Lung (tissue), 12 donors: ENCODE results near the gene GOLGA7B. TPM values are rescaled to one million over a fixed set of nuclear protein-coding genes. Genes with fewer than 3 reads are reported as not detected.

Experiments used
- ATAC-seq: fragments of 200-7000 bp; cut with Tn5 transposase; one replicate; pipeline ENCODE4 v1.9.1; 2020; ENCODE audit warnings: moderate number of reproducible peaks; ENCODE audit not compliant: insufficient read depth, low FRiP score
- DNase-seq, 3 donors: peaks; one replicate each; pipeline ENCODE4 v3.0.0-alpha.2; 2013 to 2017
- H3K27ac ChIP-seq, 2 donors: one replicate each; pipeline ENCODE4 v1.5.1; 2013; ENCODE audit warnings: mild to moderate bottlenecking in 2 of 2, moderate library complexity in 2 of 2, control low read depth in 1 of 2, inconsistent platforms in 1 of 2, low read depth in 1 of 2, low read length in 1 of 2
- H3K27me3 ChIP-seq, 3 donors: one replicate each; pipeline ENCODE4 v1.5.1; 2013; ENCODE audit warnings: low read length in 2 of 3; ENCODE audit not compliant: control insufficient read depth in 3 of 3, insufficient read depth in 3 of 3
- H3K36me3 ChIP-seq, 4 donors: one replicate each; pipeline ENCODE4 v1.5.1; 2013; ENCODE audit warnings: low read length in 4 of 4, mild to moderate bottlenecking in 1 of 4, moderate library complexity in 1 of 4; ENCODE audit not compliant: control insufficient read depth in 4 of 4, insufficient read depth in 4 of 4
- H3K4me1 ChIP-seq, 5 donors: one replicate each; pipeline ENCODE4 v1.5.1; 2013; ENCODE audit warnings: low read length in 5 of 5, mild to moderate bottlenecking in 2 of 5, moderate library complexity in 1 of 5; ENCODE audit not compliant: control insufficient read depth in 5 of 5, insufficient read depth in 5 of 5
- H3K4me3 ChIP-seq: one replicate; pipeline ENCODE4 v1.5.1; 2013; ENCODE audit warnings: mild to moderate bottlenecking, control low read depth, moderate library complexity
- H3K9ac ChIP-seq, 2 donors: one replicate each; pipeline ENCODE4 v1.5.1; 2013; ENCODE audit warnings: low read length in 2 of 2, control low read depth in 1 of 2; ENCODE audit not compliant: insufficient read depth in 1 of 2
- H3K9me3 ChIP-seq, 4 donors: one replicate each; pipeline ENCODE4 v1.5.1; 2013; ENCODE audit warnings: low read length in 3 of 4, mild to moderate bottlenecking in 1 of 4, moderate library complexity in 1 of 4; ENCODE audit not compliant: control insufficient read depth in 4 of 4, insufficient read depth in 3 of 4
- WGBS, 2 donors: extraction: QIAGEN DNeasy Blood & Tissue Kit; methylation state at CpG; one replicate each; pipeline ENCODE4 v1.1.7; 2013; 5-methylcytosine and 5-hydroxymethylcytosine counted together
- polyA plus RNA-seq, 2 donors: library from polyadenylated mRNA; stranded (reverse); fragments of 200-250 nt; gene quantifications; one replicate each; pipeline ENCODE4 v1.2.1, GENCODE V29; 2013
- total RNA-seq, 2 donors: library from RNA; depleted of rRNA in 1 of 2; stranded (reverse); fragments of >200 nt in 1 of 2; gene quantifications; one replicate each; pipeline ENCODE4 v1.2.1, GENCODE V29; 2014 to 2021
- TF ChIP-seq, protein P1 (sequence below): IDR thresholded peaks from 2 replicates; pipeline ENCODE4 v1.5.1; 2012; ENCODE audit warnings: mild to moderate bottlenecking; ENCODE audit errors: control extremely low read depth, extremely low read depth
- donor health status: control.
- donor health status: control.
- donor health status: Bipolar disorder and iron deficiency.
- donor health status: healthy.
- donor health status: DM: yes; HTN: yes; CAD: no.

The GOLGA7B gene
- total and polyA plus RNA-seq, 4 donors, result 0.23 to 1.2 (median 0.74) TPM

DNA sequence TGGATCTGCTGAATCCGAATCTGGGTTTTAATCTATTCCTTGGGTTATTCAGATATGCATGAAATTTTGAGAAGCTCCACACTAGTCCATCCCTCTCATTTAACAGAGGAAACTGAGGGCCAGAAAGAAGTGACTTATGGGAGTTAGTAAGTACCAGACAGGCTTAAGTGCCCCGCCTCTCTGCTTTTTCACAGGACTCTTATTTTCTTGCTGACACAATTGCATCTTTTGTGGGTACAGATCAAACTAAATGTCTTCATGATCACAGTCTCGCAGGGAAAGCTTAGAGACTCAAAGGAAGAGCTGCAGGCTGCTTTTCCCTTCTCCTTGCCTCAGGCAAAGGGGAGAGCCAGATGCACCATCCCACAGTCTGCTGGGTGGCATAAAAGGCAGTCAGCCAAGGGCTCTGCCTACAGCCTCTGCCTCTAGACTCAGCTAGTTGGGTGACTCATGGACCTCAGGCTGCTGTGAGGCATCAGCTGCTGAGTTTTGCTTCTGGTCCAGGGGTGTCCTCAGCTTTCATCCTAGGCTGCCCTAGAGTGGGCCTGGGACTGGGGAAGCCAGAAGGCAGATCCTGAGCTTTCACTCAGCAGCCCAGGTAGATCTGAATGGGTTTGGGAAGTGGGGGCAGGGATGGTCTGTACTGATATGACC, 11.6 kb downstream of the GOLGA7B start:
- DNase-seq (no peak), ATAC-seq (peak; percentile 51)
- Histone ChIP-seq H3K9me3 (no peaks in the 10 kb centered on the region), H3K36me3 (no peaks in the 10 kb centered on the region), H3K27me3 (peaks cover 0 to 10% (median 0%) of the 10 kb centered on the region in 3 donors), H3K9ac (no peak overlapping the region), H3K4me3 (no peak overlapping the region), H3K4me1 (no peaks in the 10 kb centered on the region), H3K27ac (no peak overlapping the region)
- 85 to 87% methylated on average over 3 of the region's 3 CpGs for WGBS, 2 donors
- TF ChIP-seq, protein P1, sequence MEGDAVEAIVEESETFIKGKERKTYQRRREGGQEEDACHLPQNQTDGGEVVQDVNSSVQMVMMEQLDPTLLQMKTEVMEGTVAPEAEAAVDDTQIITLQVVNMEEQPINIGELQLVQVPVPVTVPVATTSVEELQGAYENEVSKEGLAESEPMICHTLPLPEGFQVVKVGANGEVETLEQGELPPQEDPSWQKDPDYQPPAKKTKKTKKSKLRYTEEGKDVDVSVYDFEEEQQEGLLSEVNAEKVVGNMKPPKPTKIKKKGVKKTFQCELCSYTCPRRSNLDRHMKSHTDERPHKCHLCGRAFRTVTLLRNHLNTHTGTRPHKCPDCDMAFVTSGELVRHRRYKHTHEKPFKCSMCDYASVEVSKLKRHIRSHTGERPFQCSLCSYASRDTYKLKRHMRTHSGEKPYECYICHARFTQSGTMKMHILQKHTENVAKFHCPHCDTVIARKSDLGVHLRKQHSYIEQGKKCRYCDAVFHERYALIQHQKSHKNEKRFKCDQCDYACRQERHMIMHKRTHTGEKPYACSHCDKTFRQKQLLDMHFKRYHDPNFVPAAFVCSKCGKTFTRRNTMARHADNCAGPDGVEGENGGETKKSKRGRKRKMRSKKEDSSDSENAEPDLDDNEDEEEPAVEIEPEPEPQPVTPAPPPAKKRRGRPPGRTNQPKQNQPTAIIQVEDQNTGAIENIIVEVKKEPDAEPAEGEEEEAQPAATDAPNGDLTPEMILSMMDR, result no peak

DNA sequence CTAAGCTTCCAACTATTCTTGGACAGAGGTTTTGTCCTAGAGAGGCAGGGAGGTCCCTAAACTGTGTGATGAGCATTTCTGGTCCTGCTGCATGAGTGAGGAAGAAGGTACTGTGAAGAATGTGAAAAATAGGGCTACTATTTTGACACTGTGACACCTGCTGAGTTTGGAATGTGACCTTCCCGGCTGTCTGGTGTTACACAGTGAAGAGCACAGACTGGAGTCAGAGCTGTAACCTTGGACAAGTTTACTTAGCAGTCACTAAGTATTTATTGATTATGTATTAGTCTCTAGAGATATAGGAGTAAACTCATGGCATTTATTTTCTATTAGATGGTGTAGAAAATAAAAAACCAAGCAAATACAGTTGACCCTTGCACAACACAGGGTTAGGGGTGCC, 12.3 kb downstream of the GOLGA7B start:
- 43% methylated on average over 1 of the region's 1 CpG for WGBS, 2 donors
- Histone ChIP-seq H3K9ac (no peak overlapping the region), H3K27me3 (peaks cover 0 to 15% (median 0%) of the 10 kb centered on the region in 3 donors), H3K36me3 (no peaks in the 10 kb centered on the region), H3K9me3 (no peaks in the 10 kb centered on the region), H3K27ac (no peak overlapping the region), H3K4me1 (no peaks in the 10 kb centered on the region), H3K4me3 (no peak overlapping the region)
- TF ChIP-seq, protein P1, result no peak
- ATAC-seq, result no peak
- no peak for DNase-seq

DNA sequence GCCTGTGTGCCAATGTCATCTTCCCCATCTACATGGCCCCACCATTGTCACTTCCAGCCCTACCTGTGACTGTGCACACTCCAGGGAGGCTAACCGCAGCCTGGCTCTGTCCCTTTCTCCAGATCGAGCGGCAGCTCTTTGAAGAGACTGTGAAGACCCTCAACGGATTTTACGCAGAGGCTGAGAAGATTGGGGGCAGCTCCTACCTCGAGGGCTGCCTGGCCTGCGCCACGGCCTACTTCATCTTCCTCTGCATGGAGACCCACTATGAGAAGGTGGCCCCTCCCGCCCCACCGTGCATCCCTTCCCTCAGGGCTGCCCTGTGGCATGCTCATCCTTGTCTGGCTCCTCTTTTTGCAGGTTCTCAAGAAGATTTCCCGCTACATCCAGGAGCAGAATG, 14.2 kb downstream of the GOLGA7B start:
- 89 to 92% methylated on average over 11 of the region's 11 CpGs for WGBS, 2 donors
- Histone ChIP-seq H3K27ac (no peak overlapping the region), H3K9ac (no peak overlapping the region), H3K27me3 (peaks cover 0 to 15% (median 0%) of the 10 kb centered on the region in 3 donors), H3K9me3 (no peaks in the 10 kb centered on the region), H3K4me3 (no peak overlapping the region), H3K36me3 (no peaks in the 10 kb centered on the region), H3K4me1 (peaks cover 0 to 2% (median 0%) of the 10 kb centered on the region in 5 donors)
- DNase-seq, result no peak
- TF ChIP-seq, protein P1, result no peak
- no peak for ATAC-seq

DNA sequence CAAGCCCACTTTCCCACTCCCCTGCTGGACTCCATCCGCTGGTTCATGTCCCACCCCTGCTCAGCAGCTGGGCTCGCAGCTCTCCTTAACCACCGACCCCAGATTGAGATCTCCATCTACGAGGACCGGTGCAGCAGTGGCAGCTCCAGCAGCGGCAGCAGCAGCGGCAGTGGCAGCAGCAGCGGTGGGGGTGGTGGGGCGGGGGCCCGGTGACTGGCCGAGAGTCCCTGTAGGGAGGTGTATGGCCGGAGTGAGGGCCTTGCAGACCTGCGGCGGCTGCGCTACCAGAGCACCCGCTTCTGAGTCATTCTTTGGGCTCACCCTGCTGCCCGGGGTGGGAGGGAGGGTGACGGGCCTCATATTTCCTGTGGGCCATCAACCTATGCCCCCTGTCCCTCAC, 15.8 kb downstream of the GOLGA7B start:
- ATAC-seq (no peak), DNase-seq (no peak)
- WGBS, 2 donors, result 72 to 80% methylated on average over 18 of the region's 18 CpGs

More for the DNA sequence above, 15.8 kb downstream of the GOLGA7B start:
- Histone ChIP-seq H3K9ac (no peak overlapping the region), H3K36me3 (no peaks in the 10 kb centered on the region), H3K4me3 (no peak overlapping the region), H3K4me1 (peaks cover 0 to 10% (median 2%) of the 10 kb centered on the region in 5 donors), H3K27ac (no peak overlapping the region), H3K9me3 (no peaks in the 10 kb centered on the region), H3K27me3 (peaks cover 0 to 12% (median 0%) of the 10 kb centered on the region in 3 donors)
- TF ChIP-seq, protein P1, result no peak
